ENCODE results near the gene UNK. TPM values are rescaled to one million over a fixed set of nuclear protein-coding genes. Genes with fewer than 3 reads are reported as not detected.

UNK gene
- total RNA-seq, 1 donor = 30.2 TPM

GRCh38 chr17:75845933-75846691, 61.5 kb downstream of the UNK start:
- no peak for DNase-seq (ENCODE audit: low read depth)
- H3K4me3 ChIP-seq (ENCODE audit: low read depth, low read length) = no peak overlapping the region
- TF ChIP-seq CTCF (IDR thresholded peaks at IDR 0.05; ENCODE audit: insufficient read depth, low read length) = no peak

GRCh38 chr17:75846692-75847613, 62.3 kb downstream of the UNK start:
- TF ChIP-seq CTCF (IDR thresholded peaks at IDR 0.05; ENCODE audit: insufficient read depth, low read length) = no peak
- no peak for DNase-seq (ENCODE audit: low read depth)
- no peak overlapping the region for H3K4me3 ChIP-seq (ENCODE audit: low read depth, low read length)

- no peak for DNase-seq (ENCODE audit: low read depth)
- no peak overlapping the region for H3K4me3 ChIP-seq (ENCODE audit: low read depth, low read length)
- no peak for TF ChIP-seq CTCF (IDR thresholded peaks at IDR 0.05; ENCODE audit: insufficient read depth, low read length)
These were observed 63.3 kb downstream of the UNK start for GRCh38 chr17:75847614-75848522.

GRCh38 chr17:75848523-75849278, 64.1 kb downstream of the UNK start:
- TF ChIP-seq CTCF (IDR thresholded peaks at IDR 0.05; ENCODE audit: insufficient read depth, low read length) = peak; percentile 72
- H3K4me3 ChIP-seq (ENCODE audit: low read depth, low read length) = no peak overlapping the region
- peak; percentile 56 for DNase-seq (ENCODE audit: low read depth)

- DNase-seq (ENCODE audit: low read depth) = no peak
- no peak for TF ChIP-seq CTCF (IDR thresholded peaks at IDR 0.05; ENCODE audit: insufficient read depth, low read length)
- H3K4me3 ChIP-seq (ENCODE audit: low read depth, low read length) = no peak overlapping the region
These were observed 64.7 kb downstream of the UNK start for GRCh38 chr17:75849279-75849646.

GRCh38 chr17:75849724-75850123, 65.1 kb downstream of the UNK start:
- no peak for TF ChIP-seq CTCF (IDR thresholded peaks at IDR 0.05; ENCODE audit: insufficient read depth, low read length)
- H3K4me3 ChIP-seq (ENCODE audit: low read depth, low read length) = no peak overlapping the region
- DNase-seq (ENCODE audit: low read depth) = no peak

Data from fibroblast of the aortic adventitia (primary cell).